A549 (cell line): ENCODE measurements around the gene NEDD4L.

ENCODE experiments used
- CTCF ChIP-seq: fragments of >200 bp; sonication (Bioruptor Twin); formaldehyde crosslinking; IDR thresholded peaks from 3 replicates; pipeline ENCODE4 v1.5.1; 2016
- HMGXB4 ChIP-seq: fragments of 250-450 bp; sonication (Bioruptor Pico); IDR thresholded peaks from 2 replicates; pipeline ENCODE4 v1.5.0; 2021; ENCODE audit warnings: mild to moderate bottlenecking, moderate library complexity, borderline replicate concordance
- REST ChIP-seq: fragments of 200-600 bp; sonication (generic); IDR thresholded peaks from 2 replicates; pipeline ENCODE4 v1.6.1; 2016; ENCODE audit warnings: antibody characterized with exemption, mild to moderate bottlenecking, moderate library complexity

- no peak for TF ChIP-seq CTCF
- TF ChIP-seq HMGXB4 (CRISPR knock-in tag), result no peak
- no peak for TF ChIP-seq REST
Observed at GRCh38 chr18:58351776-58352175, 307.8 kb downstream of the NEDD4L start.
